ENCODE measurements around the gene GMCL2.
A peak's percentile ranks its signal among the peaks of the same experiment; 100 is the strongest.

The GMCL2 gene

GRCh38 chr5:178162481-178162880 is 24.7 kb downstream of the GMCL2 start:
- in situ Hi-C loops (cut with MboI; ENCODE audit: low sequenced_read_pairs, unreplicated experiment): no loop called here
- TF ChIP-seq CTCF (IDR thresholded peaks at IDR 0.05; ENCODE audit: borderline replicate concordance, control extremely low read depth, extremely low read depth, insufficient read depth, missing control alignments): no peak
- no peak for DNase-seq (ENCODE audit: low spot score)

- TF ChIP-seq CTCF (IDR thresholded peaks at IDR 0.05; ENCODE audit: borderline replicate concordance, control extremely low read depth, extremely low read depth, insufficient read depth, missing control alignments): no peak
- no peak for DNase-seq (ENCODE audit: low spot score)
- in situ Hi-C loops (cut with MboI; ENCODE audit: low sequenced_read_pairs, unreplicated experiment): no loop called here
Measured at GRCh38 chr5:178160176-178160575, 27.0 kb downstream of the GMCL2 start.

- in situ Hi-C loops (cut with MboI; ENCODE audit: low sequenced_read_pairs, unreplicated experiment): no loop called here
Measured at GRCh38 chr5:178155065-178155464, 32.1 kb downstream of the GMCL2 start.

GRCh38 chr5:178153530-178154340 is 33.4 kb downstream of the GMCL2 start, which contains the start of gene NHP2:
NHP2 (minus strand) TSS chr5:178153885; CDS start chr5:178153817, 68 bp downstream.
- peak; percentile 98 for DNase-seq (ENCODE audit: low spot score)
- in situ Hi-C loops (cut with MboI; ENCODE audit: low sequenced_read_pairs, unreplicated experiment): no loop called here
- TF ChIP-seq CTCF (IDR thresholded peaks at IDR 0.05; ENCODE audit: borderline replicate concordance, control extremely low read depth, extremely low read depth, insufficient read depth, missing control alignments): no peak

More at GRCh38 chr5:178155065-178155464, 32.1 kb downstream of the GMCL2 start:
- DNase-seq (ENCODE audit: low spot score): no peak
- no peak for TF ChIP-seq CTCF (IDR thresholded peaks at IDR 0.05; ENCODE audit: borderline replicate concordance, control extremely low read depth, extremely low read depth, insufficient read depth, missing control alignments)

GRCh38 chr5:178152491-178153444 is 34.4 kb downstream of the GMCL2 start:
- in situ Hi-C loops (cut with MboI; ENCODE audit: low sequenced_read_pairs, unreplicated experiment): no loop called here
- TF ChIP-seq CTCF (IDR thresholded peaks at IDR 0.05; ENCODE audit: borderline replicate concordance, control extremely low read depth, extremely low read depth, insufficient read depth, missing control alignments): no peak
- DNase-seq (ENCODE audit: low spot score): no peak

GRCh38 chr5:178150977-178151734 is 36.0 kb downstream of the GMCL2 start:
- no peak for DNase-seq (ENCODE audit: low spot score)
- TF ChIP-seq CTCF (IDR thresholded peaks at IDR 0.05; ENCODE audit: borderline replicate concordance, control extremely low read depth, extremely low read depth, insufficient read depth, missing control alignments): no peak
- in situ Hi-C loops (cut with MboI; ENCODE audit: low sequenced_read_pairs, unreplicated experiment): no loop called here

All from GM13976 (cell line).